Vagina (tissue), 2 donors: ENCODE measurements around the gene LONP2. TPM values are rescaled to one million over a fixed set of nuclear protein-coding genes. Genes with fewer than 3 reads are reported as not detected.

Experiments used
- DNase-seq, 2 donors: peaks; one replicate each; pipeline ENCODE4 v3.0.0-alpha.2; 2017; ENCODE audit errors: extremely low spot score in 2 of 2
- H3K27ac ChIP-seq: fragments of 200-600 bp; sonication (generic); one replicate; pipeline ENCODE4 v1.5.1; 2019
- H3K27me3 ChIP-seq: fragments of 200-600 bp; sonication (generic); one replicate; pipeline ENCODE4 v1.5.1; 2019
- H3K36me3 ChIP-seq, 2 donors: fragments of 200-600 bp; sonication (generic); one replicate each; pipeline ENCODE4 v1.5.1; 2017 to 2019
- H3K4me1 ChIP-seq: fragments of 200-600 bp; sonication (generic); one replicate; pipeline ENCODE4 v1.5.1; 2019
- H3K4me3 ChIP-seq, 2 donors: fragments of 200-600 bp; sonication (generic); 1 replicate in 1 of 2; 2 replicates in 1 of 2; pipeline ENCODE4 v1.5.1; 2016 to 2019
- H3K9me3 ChIP-seq: fragments of 200-600 bp; sonication (generic); one replicate; pipeline ENCODE4 v1.5.1; 2019
- POLR2A ChIP-seq, 2 donors: fragments of 450-650 bp; IDR thresholded peaks; one replicate each; pipeline ENCODE4 v1.6.1; 2017; ENCODE audit warnings: antibody characterized with exemption in 2 of 2, mild to moderate bottlenecking in 2 of 2, moderate library complexity in 2 of 2
- POLR2AphosphoS5 ChIP-seq, 2 donors: sonication (generic); formaldehyde crosslinking; IDR thresholded peaks; one replicate each; pipeline ENCODE4 v1.9.0; 2017; ENCODE audit warnings: antibody characterized with exemption in 2 of 2, mild to moderate bottlenecking in 2 of 2, low read depth in 1 of 2; ENCODE audit not compliant: insufficient read depth in 1 of 2
- intact Hi-C: fragments of 100-400 bp; cut with DNase I; formaldehyde crosslinking; loops from one replicate; pipeline ENCODE4 v1.15.1; 2023
- total RNA-seq: library from RNA; depleted of rRNA; stranded (reverse); fragments of >200 nt; gene quantifications from one replicate; pipeline ENCODE4 v1.2.3, GENCODE V29; 2016
- TF ChIP-seq, protein P1 (sequence below), 3 experiments: fragments of 450-650 bp in 2 of 3; fragments of 200-600 bp in 1 of 3; sonication (generic) in 1 of 3; IDR thresholded peaks; one replicate each; pipeline ENCODE4 v1.5.1; 2017 to 2019; ENCODE audit warnings: antibody characterized with exemption in 3 of 3, mild to moderate bottlenecking in 2 of 3, moderate library complexity in 2 of 3

The LONP2 gene, protein sequence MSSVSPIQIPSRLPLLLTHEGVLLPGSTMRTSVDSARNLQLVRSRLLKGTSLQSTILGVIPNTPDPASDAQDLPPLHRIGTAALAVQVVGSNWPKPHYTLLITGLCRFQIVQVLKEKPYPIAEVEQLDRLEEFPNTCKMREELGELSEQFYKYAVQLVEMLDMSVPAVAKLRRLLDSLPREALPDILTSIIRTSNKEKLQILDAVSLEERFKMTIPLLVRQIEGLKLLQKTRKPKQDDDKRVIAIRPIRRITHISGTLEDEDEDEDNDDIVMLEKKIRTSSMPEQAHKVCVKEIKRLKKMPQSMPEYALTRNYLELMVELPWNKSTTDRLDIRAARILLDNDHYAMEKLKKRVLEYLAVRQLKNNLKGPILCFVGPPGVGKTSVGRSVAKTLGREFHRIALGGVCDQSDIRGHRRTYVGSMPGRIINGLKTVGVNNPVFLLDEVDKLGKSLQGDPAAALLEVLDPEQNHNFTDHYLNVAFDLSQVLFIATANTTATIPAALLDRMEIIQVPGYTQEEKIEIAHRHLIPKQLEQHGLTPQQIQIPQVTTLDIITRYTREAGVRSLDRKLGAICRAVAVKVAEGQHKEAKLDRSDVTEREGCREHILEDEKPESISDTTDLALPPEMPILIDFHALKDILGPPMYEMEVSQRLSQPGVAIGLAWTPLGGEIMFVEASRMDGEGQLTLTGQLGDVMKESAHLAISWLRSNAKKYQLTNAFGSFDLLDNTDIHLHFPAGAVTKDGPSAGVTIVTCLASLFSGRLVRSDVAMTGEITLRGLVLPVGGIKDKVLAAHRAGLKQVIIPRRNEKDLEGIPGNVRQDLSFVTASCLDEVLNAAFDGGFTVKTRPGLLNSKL
- 40.3 TPM for total RNA-seq

DNA sequence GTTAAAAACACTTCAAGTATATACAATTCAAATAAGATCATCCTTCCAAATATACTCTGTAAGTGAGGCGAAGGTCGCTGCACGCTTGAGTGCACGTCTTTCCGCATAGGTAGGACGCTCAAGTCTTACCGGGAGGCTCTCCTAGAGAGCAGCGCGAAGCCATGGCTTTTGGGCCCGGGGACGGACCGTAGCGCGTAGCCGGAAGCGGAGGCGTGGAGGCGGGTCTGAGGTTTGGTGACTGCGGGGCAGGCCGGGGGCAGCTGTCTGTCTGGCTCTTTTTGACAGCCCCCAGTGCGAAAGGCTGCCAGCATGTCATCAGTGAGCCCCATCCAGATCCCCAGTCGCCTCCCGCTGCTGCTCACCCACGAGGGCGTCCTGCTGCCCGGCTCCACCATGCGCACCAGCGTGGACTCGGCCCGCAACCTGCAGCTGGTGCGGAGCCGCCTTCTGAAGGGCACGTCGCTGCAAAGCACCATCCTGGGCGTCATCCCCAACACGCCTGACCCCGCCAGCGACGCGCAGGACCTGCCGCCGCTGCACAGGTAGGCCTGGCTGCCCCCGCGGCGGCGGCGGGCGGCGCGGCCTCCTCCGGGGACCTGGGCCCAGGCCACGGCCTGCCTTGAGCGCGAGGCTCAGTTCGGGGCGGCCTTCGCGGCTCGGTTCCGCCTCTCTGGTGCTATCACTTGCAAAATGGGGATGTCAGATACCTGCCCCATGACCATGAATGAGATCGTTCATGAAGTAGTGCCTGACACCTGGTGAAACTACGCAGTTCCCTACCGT, at the start of gene LONP2:
LONP2 (plus strand) TSS at position 221 of the 783 bp plus-strand sequence; CDS start at position 310, 89 bp downstream.
- H3K4me1 ChIP-seq: peaks cover 35% of the 10 kb centered on the region
- H3K27me3 ChIP-seq: no peaks in the 10 kb centered on the region
- no peak for DNase-seq
- peak within 1 kb of the TSS; percentile 64 for H3K27ac ChIP-seq
- intact Hi-C loops: loop anchor here (10.0 kb wide), 1 partner anchor 371 kb away; the partner anchor contains the start of gene N4BP1
- no peaks in the 10 kb centered on the region for H3K9me3 ChIP-seq
- no peaks in the 10 kb centered on the region for H3K36me3 ChIP-seq
- H3K4me3 ChIP-seq: peak within 1 kb of the TSS; percentile 71 to 73
- peak; percentile 87 to 88 for TF ChIP-seq POLR2AphosphoS5 (IDR thresholded peaks at IDR 0.05; ENCODE audit: insufficient read depth in 1 of 2, low read depth in 1 of 2)
- TF ChIP-seq, protein P1, sequence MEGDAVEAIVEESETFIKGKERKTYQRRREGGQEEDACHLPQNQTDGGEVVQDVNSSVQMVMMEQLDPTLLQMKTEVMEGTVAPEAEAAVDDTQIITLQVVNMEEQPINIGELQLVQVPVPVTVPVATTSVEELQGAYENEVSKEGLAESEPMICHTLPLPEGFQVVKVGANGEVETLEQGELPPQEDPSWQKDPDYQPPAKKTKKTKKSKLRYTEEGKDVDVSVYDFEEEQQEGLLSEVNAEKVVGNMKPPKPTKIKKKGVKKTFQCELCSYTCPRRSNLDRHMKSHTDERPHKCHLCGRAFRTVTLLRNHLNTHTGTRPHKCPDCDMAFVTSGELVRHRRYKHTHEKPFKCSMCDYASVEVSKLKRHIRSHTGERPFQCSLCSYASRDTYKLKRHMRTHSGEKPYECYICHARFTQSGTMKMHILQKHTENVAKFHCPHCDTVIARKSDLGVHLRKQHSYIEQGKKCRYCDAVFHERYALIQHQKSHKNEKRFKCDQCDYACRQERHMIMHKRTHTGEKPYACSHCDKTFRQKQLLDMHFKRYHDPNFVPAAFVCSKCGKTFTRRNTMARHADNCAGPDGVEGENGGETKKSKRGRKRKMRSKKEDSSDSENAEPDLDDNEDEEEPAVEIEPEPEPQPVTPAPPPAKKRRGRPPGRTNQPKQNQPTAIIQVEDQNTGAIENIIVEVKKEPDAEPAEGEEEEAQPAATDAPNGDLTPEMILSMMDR (IDR thresholded peaks at IDR 0.05): no peak

DNA sequence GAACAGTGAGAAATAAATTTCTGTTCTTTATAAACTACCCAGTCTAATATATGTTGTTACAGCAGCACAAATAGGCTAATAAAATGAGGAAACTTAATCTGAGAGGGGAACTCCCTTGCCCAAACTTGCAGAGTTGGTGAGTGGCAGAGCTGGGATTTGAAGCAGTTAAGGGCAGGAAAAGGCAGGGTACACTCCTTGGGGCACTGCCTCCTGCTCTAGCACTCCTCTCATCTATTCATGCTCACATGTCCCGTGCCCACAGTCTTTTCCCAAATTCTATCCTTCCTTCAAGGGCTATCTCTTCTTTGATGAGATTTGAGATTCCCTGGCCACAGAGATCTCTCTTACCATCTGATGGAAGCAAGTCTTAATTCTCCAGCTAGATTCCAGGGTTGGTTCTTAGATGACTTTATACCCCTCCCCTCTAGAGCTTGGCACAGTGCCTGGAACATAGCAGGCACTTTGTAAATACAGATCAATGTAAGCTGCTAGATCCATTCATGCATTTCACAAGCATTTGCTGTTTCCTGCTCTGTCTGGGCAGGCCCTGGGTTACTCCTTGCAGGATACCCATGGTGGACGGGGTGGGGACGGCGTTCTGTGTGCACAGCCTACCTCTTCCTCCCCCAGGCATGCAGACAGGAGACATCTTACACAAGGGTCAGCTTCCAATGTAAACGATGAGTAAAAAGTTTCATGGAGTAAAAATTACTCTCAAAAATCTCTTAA, 49.1 kb upstream of the LONP2 start:
- no peaks in the 10 kb centered on the region for H3K4me1 ChIP-seq
- DNase-seq: no peak
- H3K27ac ChIP-seq: no peak overlapping the region
- H3K36me3 ChIP-seq: no peaks in the 10 kb centered on the region
- H3K9me3 ChIP-seq: no peaks in the 10 kb centered on the region
- intact Hi-C loops: no loop called here
- TF ChIP-seq POLR2AphosphoS5 (IDR thresholded peaks at IDR 0.05; ENCODE audit: insufficient read depth in 1 of 2, low read depth in 1 of 2): no peak
- TF ChIP-seq, protein P1 (IDR thresholded peaks at IDR 0.05): no peak
- TF ChIP-seq POLR2A (IDR thresholded peaks at IDR 0.05): no peak
- H3K27me3 ChIP-seq: no peaks in the 10 kb centered on the region
- H3K4me3 ChIP-seq: no peak overlapping the region

DNA sequence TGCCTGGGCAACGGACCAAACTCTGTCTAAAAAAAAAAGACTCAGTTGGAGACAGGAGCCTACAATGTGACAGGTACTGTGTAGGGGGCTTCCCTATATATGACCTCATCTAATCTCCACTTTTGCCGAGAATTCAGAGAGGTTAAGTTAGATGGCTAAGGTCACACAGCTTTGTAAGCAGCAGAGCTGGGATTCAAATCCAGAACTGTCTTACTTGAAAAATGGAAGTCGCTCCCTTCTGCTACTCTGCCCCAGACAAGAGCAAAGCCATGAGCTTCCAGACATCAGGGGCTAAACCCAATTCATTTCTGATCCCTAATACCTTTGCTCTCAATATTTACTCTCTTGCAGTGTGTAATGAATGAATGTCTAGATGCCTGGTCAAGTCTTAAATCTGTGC, 46.8 kb upstream of the LONP2 start:
- Histone ChIP-seq H3K9me3 (no peaks in the 10 kb centered on the region), H3K27ac (no peak overlapping the region), H3K36me3 (no peaks in the 10 kb centered on the region), H3K27me3 (no peaks in the 10 kb centered on the region), H3K4me1 (no peaks in the 10 kb centered on the region), H3K4me3 (no peak overlapping the region)
- intact Hi-C loops: no loop called here
- TF ChIP-seq POLR2A (IDR thresholded peaks at IDR 0.05) (no peak), POLR2AphosphoS5 (IDR thresholded peaks at IDR 0.05; ENCODE audit: insufficient read depth in 1 of 2, low read depth in 1 of 2) (no peak)
- TF ChIP-seq, protein P1 (IDR thresholded peaks at IDR 0.05): no peak
- no peak for DNase-seq

DNA sequence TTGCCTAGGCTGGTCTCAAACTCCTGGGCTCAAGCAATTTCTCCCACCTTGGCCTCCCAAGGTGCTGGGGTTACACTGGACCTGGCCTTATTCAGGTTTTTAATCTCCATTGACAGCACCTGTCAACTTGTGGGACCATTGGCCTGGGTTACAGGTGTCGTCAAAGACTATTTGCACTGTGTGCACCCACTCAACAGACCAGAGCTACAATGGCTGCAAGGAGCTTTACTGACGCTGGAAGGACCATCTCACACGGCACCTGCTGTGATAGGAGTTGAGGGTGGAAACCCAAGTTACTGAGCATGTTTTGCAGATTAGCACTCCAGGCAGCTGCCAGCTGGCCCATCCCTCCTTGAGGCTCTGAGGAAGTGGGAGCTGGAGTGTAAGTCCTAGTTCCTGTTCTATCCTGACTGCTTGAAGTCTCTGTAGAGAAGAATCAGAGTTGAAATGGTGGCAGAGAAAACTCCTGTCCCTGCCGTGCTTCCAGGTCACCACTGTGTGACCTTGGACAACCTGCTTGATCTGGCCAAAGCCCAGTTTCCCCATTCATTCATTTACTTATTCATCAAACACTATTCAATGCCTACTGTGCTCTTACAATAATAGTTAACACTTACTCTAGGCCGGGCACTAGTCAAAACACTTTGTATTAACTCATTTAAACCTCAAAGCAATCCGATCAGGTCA, 42.4 kb upstream of the LONP2 start:
- Histone ChIP-seq H3K4me1 (no peaks in the 10 kb centered on the region), H3K27ac (no peak overlapping the region), H3K4me3 (no peak overlapping the region), H3K9me3 (no peaks in the 10 kb centered on the region), H3K36me3 (no peaks in the 10 kb centered on the region), H3K27me3 (no peaks in the 10 kb centered on the region)
- intact Hi-C loops: no loop called here
- TF ChIP-seq POLR2A (IDR thresholded peaks at IDR 0.05): no peak
- TF ChIP-seq, protein P1 (IDR thresholded peaks at IDR 0.05): no peak
- TF ChIP-seq POLR2AphosphoS5 (IDR thresholded peaks at IDR 0.05; ENCODE audit: insufficient read depth in 1 of 2, low read depth in 1 of 2): no peak
- no peak for DNase-seq
